Stimulated activated CD8-positive, alpha-beta memory T cell treated with anti-CD3 and anti-CD28 coated beads, Interleukin-2, amount 100 ng/mL, for 48 hours (primary cell): ENCODE results near the gene HOXD13.
A peak's percentile ranks its signal among the peaks of the same experiment; 100 is the strongest.

Experiments
- DNase-seq, 2 donors: peaks; one replicate each; pipeline ENCODE4 v3.0.0-alpha.2; 2020; ENCODE audit warnings: low read depth in 2 of 2

The HOXD13 gene

GRCh38 chr2:176121190-176122051, 28.9 kb downstream of the HOXD13 start:
- no peak for DNase-seq

- no peak for DNase-seq
These were observed 29.6 kb downstream of the HOXD13 start for GRCh38 chr2:176122052-176122682.

- no peak for DNase-seq
These were observed 30.3 kb downstream of the HOXD13 start, which contains the start of gene HOXD9 for GRCh38 chr2:176122683-176123410. Gene HOXD9 (plus strand): TSS chr2:176122719. CDS start chr2:176122769, 50 bp downstream.

GRCh38 chr2:176123411-176124109, 31.0 kb downstream of the HOXD13 start:
- no peak for DNase-seq

- DNase-seq, result no peak
These were observed 31.8 kb downstream of the HOXD13 start for GRCh38 chr2:176124110-176124946.

- no peak for DNase-seq
These were observed 32.6 kb downstream of the HOXD13 start for GRCh38 chr2:176124947-176125771.

GRCh38 chr2:176125772-176126054, 33.2 kb downstream of the HOXD13 start:
- DNase-seq, result no peak

GRCh38 chr2:176126929-176127773, 34.6 kb downstream of the HOXD13 start:
- DNase-seq, result peak; percentile 38 to 44

- no peak for DNase-seq
These were observed 35.2 kb downstream of the HOXD13 start for GRCh38 chr2:176127774-176128072.

- no peak for DNase-seq
These were observed 35.9 kb downstream of the HOXD13 start for GRCh38 chr2:176128172-176128981.

GRCh38 chr2:176128982-176129796, 36.7 kb downstream of the HOXD13 start, which contains the start of gene HOXD8:
Gene HOXD8 (plus strand): TSS chr2:176129705. CDS start chr2:176130367, 662 bp downstream.
- no peak for DNase-seq

GRCh38 chr2:176129813-176130146, 37.3 kb downstream of the HOXD13 start:
- no peak for DNase-seq

GRCh38 chr2:176130147-176130956, 37.8 kb downstream of the HOXD13 start:
- peak in 1 of 2 donors; percentile 17 for DNase-seq

GRCh38 chr2:176130957-176131847, 38.7 kb downstream of the HOXD13 start:
- DNase-seq, result no peak

- DNase-seq, result no peak
These were observed 39.3 kb downstream of the HOXD13 start for GRCh38 chr2:176131848-176132158.
